Activated CD8-positive, alpha-beta memory T cell treated with anti-CD3 and anti-CD28 coated beads, Interleukin-2, amount 10 ng/mL, durations not matched to agents 7 days and 5 days (primary cell): Measurements from ENCODE around the gene ANP32B. TPM values are rescaled to one million over a fixed set of nuclear protein-coding genes. Genes with fewer than 3 reads are reported as not detected.
A peak's percentile ranks its signal among the peaks of the same experiment; 100 is the strongest.

Experiments
- ATAC-seq: fragments of 150-1000 bp; cut with Tn5 transposase; one replicate; pipeline ENCODE4 v1.10.0; 2021; ENCODE audit warnings: moderate library complexity
- CTCF ChIA-PET: fragments of 350-600 bp; sonication (Branson Sonifier 250); formaldehyde crosslinking; loops from one replicate; lab custom pipeline; 2021; ENCODE audit warnings: antibody characterized with exemption; lab: Charles Lee
- DNase-seq: peaks from one replicate; pipeline ENCODE4 v3.0.0-alpha.2; 2020
- H3K27ac Mint-ChIP-seq: one replicate; pipeline ENCODE4 v1.8.0; 2021; ENCODE audit warnings: mild to moderate bottlenecking, mixed read lengths
- H3K27me3 Mint-ChIP-seq: one replicate; pipeline ENCODE4 v1.8.0; 2021; ENCODE audit warnings: mixed read lengths
- H3K36me3 Mint-ChIP-seq: one replicate; pipeline ENCODE4 v1.8.0; 2021; ENCODE audit warnings: mild to moderate bottlenecking, mixed read lengths
- H3K4me1 Mint-ChIP-seq: one replicate; pipeline ENCODE4 v1.8.0; 2021; ENCODE audit warnings: mixed read lengths
- H3K4me3 Mint-ChIP-seq: one replicate; pipeline ENCODE4 v1.8.0; 2021; ENCODE audit warnings: mild to moderate bottlenecking, moderate library complexity, mixed read lengths
- H3K9me3 Mint-ChIP-seq: one replicate; pipeline ENCODE4 v1.8.0; 2022; ENCODE audit warnings: low read depth, mixed read lengths
- total RNA-seq, 2 experiments: library from RNA; stranded (reverse); gene quantifications; one replicate each; pipeline ENCODE4 v1.2.3, GENCODE V29; 2021

Gene ANP32B
- total RNA-seq, 2 experiments from 2014 or later = 299 to 301 TPM

- H3K27ac Mint-ChIP-seq = peak overlapping the region; percentile 83
Measured at GRCh38 chr9:98046180-98046543, 63.0 kb downstream of the ANP32B start.

GRCh38 chr9:98047002-98047401 lies 63.9 kb downstream of the ANP32B start:
- H3K4me3 Mint-ChIP-seq = peak overlapping the region; percentile 16
- peaks cover 30% of the 10 kb centered on the region for H3K36me3 Mint-ChIP-seq
- no peak for DNase-seq
- no peaks in the 10 kb centered on the region for H3K27me3 Mint-ChIP-seq
- ATAC-seq = no peak
- CTCF ChIA-PET = interaction anchor here (1.5 to 3.2 kb wide), 2 partner anchors 10 to 28 kb away, joined by 3 to 14 read pairs; partner anchors contain the start of gene NANS
- peaks cover 3% of the 10 kb centered on the region for H3K9me3 Mint-ChIP-seq
- H3K27ac Mint-ChIP-seq = no peak overlapping the region
- peaks cover 49% of the 10 kb centered on the region for H3K4me1 Mint-ChIP-seq

More at GRCh38 chr9:98046180-98046543, 63.0 kb downstream of the ANP32B start:
- DNase-seq (no peak), ATAC-seq (no peak)
- Mint-ChIP-seq H3K4me3 (peak overlapping the region; percentile 83), H3K4me1 (peaks cover 40% of the 10 kb centered on the region), H3K9me3 (peaks cover 3% of the 10 kb centered on the region), H3K27me3 (no peaks in the 10 kb centered on the region), H3K36me3 (peaks cover 30% of the 10 kb centered on the region)
- CTCF ChIA-PET = interaction anchor here (1.0 to 3.5 kb wide), 6 partner anchors 8 to 124 kb away, joined by 3 to 25 read pairs (median 7); partner anchors contain the start of genes NANS and TRMO

- ATAC-seq = no peak
- peaks cover 33% of the 10 kb centered on the region for H3K36me3 Mint-ChIP-seq
- CTCF ChIA-PET = no interaction called here
- no peak overlapping the region for H3K4me3 Mint-ChIP-seq
- DNase-seq = no peak
- peak overlapping the region; percentile 2 for H3K27ac Mint-ChIP-seq
- H3K27me3 Mint-ChIP-seq = no peaks in the 10 kb centered on the region
- peaks cover 54% of the 10 kb centered on the region for H3K4me1 Mint-ChIP-seq
- peaks cover 3% of the 10 kb centered on the region for H3K9me3 Mint-ChIP-seq
Measured at GRCh38 chr9:98049288-98050072, 66.3 kb downstream of the ANP32B start.

GRCh38 chr9:98050351-98050750 lies 67.2 kb downstream of the ANP32B start:
- Mint-ChIP-seq H3K9me3 (no peaks in the 10 kb centered on the region), H3K36me3 (peaks cover 29% of the 10 kb centered on the region), H3K4me1 (peaks cover 51% of the 10 kb centered on the region), H3K27me3 (no peaks in the 10 kb centered on the region), H3K4me3 (no peak overlapping the region), H3K27ac (no peak overlapping the region)
- CTCF ChIA-PET = no interaction called here
- no peak for ATAC-seq
- no peak for DNase-seq

- no peak for DNase-seq
- Mint-ChIP-seq H3K27ac (no peak overlapping the region), H3K4me3 (no peak overlapping the region), H3K4me1 (peaks cover 47% of the 10 kb centered on the region), H3K36me3 (peaks cover 7% of the 10 kb centered on the region), H3K27me3 (no peaks in the 10 kb centered on the region), H3K9me3 (no peaks in the 10 kb centered on the region)
- no peak for ATAC-seq
- CTCF ChIA-PET = interaction anchor here (1.1 to 2.0 kb wide), 4 partner anchors 9 to 721 kb away, joined by 3 to 7 read pairs (median 5); no protein-coding TSS in a partner anchor
Measured at GRCh38 chr9:98054376-98054951, 71.3 kb downstream of the ANP32B start.

- peak within 1 kb of the TSS; percentile 92 for H3K4me3 Mint-ChIP-seq
- H3K27me3 Mint-ChIP-seq = no peaks in the 10 kb centered on the region
- ATAC-seq (peak; percentile 96), DNase-seq (peak; percentile 96)
- no peaks in the 10 kb centered on the region for H3K9me3 Mint-ChIP-seq
- peaks cover 9% of the 10 kb centered on the region for H3K36me3 Mint-ChIP-seq
- peak within 1 kb of the TSS; percentile 95 for H3K27ac Mint-ChIP-seq
- CTCF ChIA-PET = interaction anchor here (0.6 to 4.1 kb wide), 13 partner anchors 8 to 206 kb away, joined by 3 to 18 read pairs (median 5); partner anchors contain the start of genes TBC1D2, TRIM14 and TRMO
- H3K4me1 Mint-ChIP-seq = peaks cover 43% of the 10 kb centered on the region
Measured at GRCh38 chr9:98056269-98057137, 73.4 kb downstream of the ANP32B start, which contains the start of gene NANS. Gene NANS, plus strand, starts transcription at chr9:98056732. Its CDS starts 77 bp downstream, at chr9:98056809.

GRCh38 chr9:98057138-98057799 lies 74.1 kb downstream of the ANP32B start:
- CTCF ChIA-PET = interaction anchor here (0.6 to 4.1 kb wide), 15 partner anchors 9 to 306 kb away, joined by 3 to 18 read pairs (median 6); partner anchors contain the start of genes TBC1D2, TRIM14 and TRMO
- DNase-seq = no peak

GRCh38 chr9:98062161-98062560 lies 79.0 kb downstream of the ANP32B start:
- peaks cover 29% of the 10 kb centered on the region for H3K36me3 Mint-ChIP-seq
- no peak overlapping the region for H3K27ac Mint-ChIP-seq
- CTCF ChIA-PET = no interaction called here
- ATAC-seq (no peak), DNase-seq (no peak)
- no peaks in the 10 kb centered on the region for H3K9me3 Mint-ChIP-seq
- no peak overlapping the region for H3K4me3 Mint-ChIP-seq
- H3K27me3 Mint-ChIP-seq = no peaks in the 10 kb centered on the region
- peaks cover 31% of the 10 kb centered on the region for H3K4me1 Mint-ChIP-seq

More at GRCh38 chr9:98057138-98057799, 74.1 kb downstream of the ANP32B start:
- Mint-ChIP-seq H3K4me1 (peaks cover 37% of the 10 kb centered on the region), H3K36me3 (peaks cover 9% of the 10 kb centered on the region), H3K27me3 (no peaks in the 10 kb centered on the region), H3K9me3 (no peaks in the 10 kb centered on the region), H3K4me3 (peak overlapping the region; percentile 92), H3K27ac (peak overlapping the region; percentile 95)
- ATAC-seq = no peak

- CTCF ChIA-PET = interaction anchor here (0.7 to 1.2 kb wide), 3 partner anchors 12 to 53 kb away, joined by 3 read pairs; no protein-coding TSS in a partner anchor
- ATAC-seq (no peak), DNase-seq (no peak)
- no peaks in the 10 kb centered on the region for H3K27me3 Mint-ChIP-seq
- no peak overlapping the region for H3K4me3 Mint-ChIP-seq
- H3K4me1 Mint-ChIP-seq = peaks cover 13% of the 10 kb centered on the region
- no peaks in the 10 kb centered on the region for H3K9me3 Mint-ChIP-seq
- H3K36me3 Mint-ChIP-seq = peaks cover 34% of the 10 kb centered on the region
- H3K27ac Mint-ChIP-seq = no peak overlapping the region
Measured at GRCh38 chr9:98064623-98065392, 81.7 kb downstream of the ANP32B start.
